Osteocyte (in vitro differentiated cells): ENCODE data around the gene TTC28. TPM values are rescaled to one million over a fixed set of nuclear protein-coding genes. Genes with fewer than 3 reads are reported as not detected.

Experiments used
- DNase-seq: peaks from one replicate; pipeline ENCODE4 v3.0.0; 2021; ENCODE audit warnings: mixed read lengths; ENCODE audit not compliant: unreplicated experiment; ENCODE audit errors: extremely low spot score
- H3K27ac Mint-ChIP-seq: one replicate; pipeline ENCODE4 v1.8.0; 2021; ENCODE audit warnings: mild to moderate bottlenecking, mixed read lengths; ENCODE audit not compliant: unreplicated experiment
- H3K27me3 Mint-ChIP-seq: one replicate; pipeline ENCODE4 v1.8.0; 2021; ENCODE audit warnings: mixed read lengths; ENCODE audit not compliant: unreplicated experiment
- H3K36me3 Mint-ChIP-seq: one replicate; pipeline ENCODE4 v1.8.0; 2021; ENCODE audit warnings: mixed read lengths; ENCODE audit not compliant: unreplicated experiment
- H3K4me1 Mint-ChIP-seq: one replicate; pipeline ENCODE4 v1.8.0; 2021; ENCODE audit warnings: mixed read lengths; ENCODE audit not compliant: unreplicated experiment
- H3K4me3 Mint-ChIP-seq: one replicate; pipeline ENCODE4 v1.8.0; 2021; ENCODE audit warnings: mild to moderate bottlenecking, moderate library complexity, mixed read lengths; ENCODE audit not compliant: unreplicated experiment
- H3K9me3 Mint-ChIP-seq: one replicate; pipeline ENCODE4 v1.8.0; 2021; ENCODE audit warnings: mixed read lengths; ENCODE audit not compliant: unreplicated experiment
- total RNA-seq: library from RNA; stranded (reverse); gene quantifications from 2 replicates; pipeline ENCODE4 v1.2.1, GENCODE V29; 2021
- TF ChIP-seq, protein P1 (sequence below): fragments of 200-600 bp; sonication (generic); IDR thresholded peaks from 2 replicates; pipeline ENCODE4 v1.5.0; 2021; ENCODE audit warnings: antibody characterized with exemption, mild to moderate bottlenecking, moderate library complexity

The TTC28 gene
- total RNA-seq, 1 donor from 2014 or later = 70.3 TPM

GRCh38 chr22:27993774-27994350 lies 685.8 kb downstream of the TTC28 start:
- H3K27me3 Mint-ChIP-seq = no peaks in the 10 kb centered on the region
- H3K36me3 Mint-ChIP-seq = peaks cover 11% of the 10 kb centered on the region
- no peak overlapping the region for H3K4me3 Mint-ChIP-seq
- H3K4me1 Mint-ChIP-seq = peaks cover 30% of the 10 kb centered on the region
- TF ChIP-seq, protein P1, sequence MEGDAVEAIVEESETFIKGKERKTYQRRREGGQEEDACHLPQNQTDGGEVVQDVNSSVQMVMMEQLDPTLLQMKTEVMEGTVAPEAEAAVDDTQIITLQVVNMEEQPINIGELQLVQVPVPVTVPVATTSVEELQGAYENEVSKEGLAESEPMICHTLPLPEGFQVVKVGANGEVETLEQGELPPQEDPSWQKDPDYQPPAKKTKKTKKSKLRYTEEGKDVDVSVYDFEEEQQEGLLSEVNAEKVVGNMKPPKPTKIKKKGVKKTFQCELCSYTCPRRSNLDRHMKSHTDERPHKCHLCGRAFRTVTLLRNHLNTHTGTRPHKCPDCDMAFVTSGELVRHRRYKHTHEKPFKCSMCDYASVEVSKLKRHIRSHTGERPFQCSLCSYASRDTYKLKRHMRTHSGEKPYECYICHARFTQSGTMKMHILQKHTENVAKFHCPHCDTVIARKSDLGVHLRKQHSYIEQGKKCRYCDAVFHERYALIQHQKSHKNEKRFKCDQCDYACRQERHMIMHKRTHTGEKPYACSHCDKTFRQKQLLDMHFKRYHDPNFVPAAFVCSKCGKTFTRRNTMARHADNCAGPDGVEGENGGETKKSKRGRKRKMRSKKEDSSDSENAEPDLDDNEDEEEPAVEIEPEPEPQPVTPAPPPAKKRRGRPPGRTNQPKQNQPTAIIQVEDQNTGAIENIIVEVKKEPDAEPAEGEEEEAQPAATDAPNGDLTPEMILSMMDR = no peak
- peak overlapping the region; percentile 0 for H3K27ac Mint-ChIP-seq
- H3K9me3 Mint-ChIP-seq = no peaks in the 10 kb centered on the region
- DNase-seq = no peak

DNA sequence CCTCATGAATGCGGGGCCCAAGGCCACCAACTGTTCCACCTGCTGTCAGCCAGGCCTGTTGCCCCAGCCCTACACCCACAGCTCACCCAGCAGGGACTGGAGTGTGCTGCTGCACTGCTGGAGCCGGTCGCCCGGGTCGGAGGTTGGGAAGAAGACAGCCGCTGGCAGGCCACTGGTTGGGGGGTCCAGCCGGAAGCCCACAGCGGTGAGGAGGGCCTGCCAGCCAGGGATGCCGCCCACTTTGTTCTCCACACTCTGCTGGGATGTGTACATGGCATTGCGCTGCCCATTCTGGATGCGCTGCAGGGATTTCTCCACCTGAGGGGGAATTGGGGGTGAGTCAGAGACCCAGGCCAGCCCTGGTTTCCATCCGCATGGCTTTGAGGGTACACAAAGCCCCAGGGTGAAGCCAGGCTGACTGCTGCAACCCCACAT lies 686.4 kb downstream of the TTC28 start:
- H3K36me3 Mint-ChIP-seq = peaks cover 11% of the 10 kb centered on the region
- H3K27ac Mint-ChIP-seq = no peak overlapping the region
- no peaks in the 10 kb centered on the region for H3K27me3 Mint-ChIP-seq
- H3K4me1 Mint-ChIP-seq = peaks cover 32% of the 10 kb centered on the region
- no peak overlapping the region for H3K4me3 Mint-ChIP-seq
- TF ChIP-seq, protein P1 = no peak
- no peak for DNase-seq
- no peaks in the 10 kb centered on the region for H3K9me3 Mint-ChIP-seq

DNA sequence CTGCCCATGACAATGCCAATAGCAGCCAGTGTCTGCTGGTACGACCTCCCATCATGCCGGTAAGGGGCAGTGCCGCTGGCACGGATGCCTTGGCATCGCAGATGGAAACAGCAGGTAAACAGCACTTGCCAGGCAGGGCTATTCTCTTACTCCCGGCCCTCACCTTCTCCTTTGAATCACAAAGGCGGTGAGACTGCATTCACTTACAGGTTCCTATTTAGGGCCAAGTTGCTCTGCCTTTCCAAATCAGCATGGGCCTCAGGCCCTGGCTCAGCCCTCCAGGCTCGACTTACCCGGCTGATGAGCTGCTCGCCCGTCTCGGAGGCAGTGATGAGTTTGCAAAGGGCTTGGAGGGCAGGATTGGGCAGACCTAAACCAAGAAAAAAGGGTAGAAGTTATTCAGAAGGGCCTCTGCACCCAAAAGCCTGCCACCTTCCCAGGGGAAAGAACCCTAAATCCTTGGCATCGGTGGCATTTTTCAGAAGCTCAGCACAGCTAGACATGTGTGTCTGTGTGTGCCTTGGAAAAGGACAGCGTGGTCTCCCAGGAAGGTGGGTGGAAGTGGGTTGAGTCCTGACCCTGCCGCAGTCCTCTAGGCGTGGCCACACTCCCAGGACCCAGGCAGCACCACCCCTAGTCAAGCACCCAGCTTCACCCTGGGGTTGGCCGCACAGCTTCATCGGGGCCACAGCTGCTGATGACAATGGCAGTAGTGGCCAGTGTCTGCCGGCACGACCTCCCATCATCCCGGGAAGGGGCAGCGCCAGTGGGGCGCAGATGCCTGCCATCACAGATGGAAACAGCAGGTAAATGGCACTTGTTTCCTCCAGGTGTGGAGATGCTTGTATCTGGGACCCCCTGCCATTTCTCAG lies 687.1 kb downstream of the TTC28 start:
- DNase-seq = peak; percentile 72
- peaks cover 11% of the 10 kb centered on the region for H3K36me3 Mint-ChIP-seq
- no peaks in the 10 kb centered on the region for H3K27me3 Mint-ChIP-seq
- no peaks in the 10 kb centered on the region for H3K9me3 Mint-ChIP-seq
- H3K4me3 Mint-ChIP-seq = no peak overlapping the region
- no peak overlapping the region for H3K27ac Mint-ChIP-seq
- peaks cover 31% of the 10 kb centered on the region for H3K4me1 Mint-ChIP-seq
- TF ChIP-seq, protein P1 = no peak

- H3K36me3 Mint-ChIP-seq = peaks cover 11% of the 10 kb centered on the region
These were observed 687.9 kb downstream of the TTC28 start for GRCh38 chr22:27991586-27992293.

More at GRCh38 chr22:27991586-27992293, 687.9 kb downstream of the TTC28 start:
- TF ChIP-seq, protein P1 = no peak
- Mint-ChIP-seq H3K4me1 (peaks cover 34% of the 10 kb centered on the region), H3K4me3 (no peak overlapping the region), H3K27ac (no peak overlapping the region), H3K27me3 (no peaks in the 10 kb centered on the region), H3K9me3 (no peaks in the 10 kb centered on the region)
- no peak for DNase-seq
